Cardiac muscle cell (in vitro differentiated cells and primary cell): ENCODE results near the gene JADE2. TPM values are rescaled to one million over a fixed set of nuclear protein-coding genes. Genes with fewer than 3 reads are reported as not detected.

Experiments
- DNase-seq, 2 donors: peaks; one replicate each; pipeline versions ENCODE4 v3.0.0 to v3.0.0-alpha.2; 2010 to 2017; ENCODE audit warnings: low read depth in 1 of 2, low spot score in 1 of 2
- H3K27ac ChIP-seq: fragments of 200-600 bp; sonication (generic); 2 replicates; pipeline ENCODE4 v1.5.1; 2016
- H3K27me3 ChIP-seq: fragments of 200-600 bp; sonication (generic); 2 replicates; pipeline ENCODE4 v1.6.0; 2016; ENCODE audit warnings: control low read depth
- H3K36me3 ChIP-seq: fragments of 200-600 bp; sonication (generic); 2 replicates; pipeline ENCODE4 v1.5.1; 2016; ENCODE audit warnings: control low read depth
- H3K4me1 ChIP-seq: fragments of 200-600 bp; sonication (generic); 2 replicates; pipeline ENCODE4 v1.8.1; 2017; ENCODE audit warnings: low read depth, mild to moderate bottlenecking, mixed run types
- H3K4me3 ChIP-seq: fragments of 200-600 bp; sonication (generic); 2 replicates; pipeline ENCODE4 v1.5.1; 2016; ENCODE audit warnings: mild to moderate bottlenecking
- H3K9me3 ChIP-seq: fragments of 200-600 bp; sonication (generic); 2 replicates; pipeline ENCODE4 v1.5.1; 2017; ENCODE audit warnings: low read depth, mild to moderate bottlenecking, control low read depth
- polyA plus RNA-seq: library from polyadenylated mRNA; unstranded; fragments of >200 nt; fragmentation: Nextera tagmentation; extraction: Ambion mirVana; gene quantifications from 2 replicates; pipeline ENCODE4 v1.2.1, GENCODE V29; 2016
- total RNA-seq: library from RNA; depleted of rRNA; stranded (reverse); fragments of >200 nt; gene quantifications from 2 replicates; pipeline ENCODE4 v1.2.3, GENCODE V29; 2016
- TF ChIP-seq, protein P1 (sequence below): IDR thresholded peaks from 2 replicates; pipeline ENCODE4 v1.5.1; 2012; ENCODE audit warnings: low read depth, mild to moderate bottlenecking, low read length

Gene JADE2
- total and polyA plus RNA-seq, 2 experiments from 2014 or later, result 2.8 to 17.8 TPM

DNA sequence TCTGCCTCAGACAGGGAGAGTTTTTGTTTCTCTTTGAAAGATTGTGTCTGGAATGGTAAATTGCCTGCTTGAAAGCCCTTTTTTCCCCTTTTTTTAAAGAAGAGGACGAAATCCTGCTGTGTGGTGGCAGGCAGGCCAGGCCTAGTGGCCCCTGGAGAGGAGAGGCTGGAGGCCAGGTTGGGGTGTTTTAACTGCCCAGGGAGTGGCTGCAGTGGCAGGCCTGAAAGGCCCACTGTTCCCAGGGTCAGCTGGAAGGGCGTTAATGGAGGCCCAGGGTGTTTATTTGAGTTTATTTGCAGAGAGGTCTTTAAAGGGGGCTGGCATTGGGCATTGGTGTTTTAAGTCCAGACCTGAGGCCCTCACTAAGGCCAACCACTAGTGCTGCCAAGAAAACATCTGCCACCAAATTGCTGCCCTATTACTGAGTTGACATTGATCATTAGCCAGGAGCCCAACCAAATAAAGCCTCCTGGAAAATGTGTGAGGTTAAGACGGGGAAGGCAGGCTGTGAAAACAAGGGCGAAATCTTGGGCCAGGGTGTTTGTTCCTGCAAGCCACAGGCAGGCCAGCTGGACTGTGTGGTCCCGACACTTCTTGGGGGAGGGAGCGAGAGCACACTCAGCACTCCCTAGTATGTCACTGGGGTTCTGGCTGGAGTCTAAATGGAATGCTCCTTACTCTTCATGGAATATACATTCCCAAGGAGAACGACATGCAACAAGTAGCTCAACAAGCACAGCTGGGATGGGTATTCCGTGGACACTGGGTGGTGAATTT is 5.0 kb downstream of the JADE2 start:
- Histone ChIP-seq H3K4me3 (no peak overlapping the region), H3K36me3 (no peaks in the 10 kb centered on the region), H3K4me1 (no peaks in the 10 kb centered on the region), H3K27ac (no peak overlapping the region), H3K9me3 (no peaks in the 10 kb centered on the region), H3K27me3 (no peaks in the 10 kb centered on the region)
- TF ChIP-seq, protein P1, sequence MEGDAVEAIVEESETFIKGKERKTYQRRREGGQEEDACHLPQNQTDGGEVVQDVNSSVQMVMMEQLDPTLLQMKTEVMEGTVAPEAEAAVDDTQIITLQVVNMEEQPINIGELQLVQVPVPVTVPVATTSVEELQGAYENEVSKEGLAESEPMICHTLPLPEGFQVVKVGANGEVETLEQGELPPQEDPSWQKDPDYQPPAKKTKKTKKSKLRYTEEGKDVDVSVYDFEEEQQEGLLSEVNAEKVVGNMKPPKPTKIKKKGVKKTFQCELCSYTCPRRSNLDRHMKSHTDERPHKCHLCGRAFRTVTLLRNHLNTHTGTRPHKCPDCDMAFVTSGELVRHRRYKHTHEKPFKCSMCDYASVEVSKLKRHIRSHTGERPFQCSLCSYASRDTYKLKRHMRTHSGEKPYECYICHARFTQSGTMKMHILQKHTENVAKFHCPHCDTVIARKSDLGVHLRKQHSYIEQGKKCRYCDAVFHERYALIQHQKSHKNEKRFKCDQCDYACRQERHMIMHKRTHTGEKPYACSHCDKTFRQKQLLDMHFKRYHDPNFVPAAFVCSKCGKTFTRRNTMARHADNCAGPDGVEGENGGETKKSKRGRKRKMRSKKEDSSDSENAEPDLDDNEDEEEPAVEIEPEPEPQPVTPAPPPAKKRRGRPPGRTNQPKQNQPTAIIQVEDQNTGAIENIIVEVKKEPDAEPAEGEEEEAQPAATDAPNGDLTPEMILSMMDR, result no peak
- DNase-seq, result peak in 1 of 2 donors; percentile 57

DNA sequence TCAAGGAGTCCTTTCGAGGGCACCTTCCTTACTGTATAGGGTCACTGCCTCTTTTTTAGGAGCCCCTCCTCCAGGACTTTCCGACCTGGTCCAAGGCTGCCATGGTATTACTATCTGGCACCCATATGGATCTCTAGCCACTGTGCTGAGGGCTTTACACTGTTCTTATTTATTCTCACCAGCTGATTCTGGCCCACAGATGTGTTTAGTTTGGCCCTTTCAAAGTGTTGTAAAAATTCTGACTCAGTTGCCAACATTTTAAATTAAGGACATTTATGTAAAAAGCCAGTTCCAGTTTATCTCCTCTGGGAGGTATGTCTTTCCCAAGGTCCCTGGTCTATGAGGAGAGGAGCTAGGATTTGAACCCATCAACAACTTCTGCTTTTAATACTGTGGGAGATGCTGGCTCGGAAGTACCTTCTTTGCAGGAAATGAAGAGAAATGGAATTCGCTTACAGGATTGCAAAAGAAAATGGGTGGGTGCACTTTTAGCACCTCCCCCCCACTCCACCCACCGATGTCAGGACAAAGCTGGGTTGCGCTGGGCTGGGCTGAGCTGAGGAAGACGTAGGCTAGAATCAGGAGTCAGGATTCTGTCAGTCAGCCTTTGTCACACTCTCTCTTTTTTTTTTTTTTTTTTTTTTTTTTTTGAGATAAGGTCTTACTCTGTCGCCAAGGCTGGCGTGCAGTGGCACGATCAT is 7.8 kb downstream of the JADE2 start:
- Histone ChIP-seq H3K9me3 (no peaks in the 10 kb centered on the region), H3K36me3 (no peaks in the 10 kb centered on the region), H3K27me3 (no peaks in the 10 kb centered on the region), H3K4me1 (no peaks in the 10 kb centered on the region), H3K27ac (no peak overlapping the region), H3K4me3 (no peak overlapping the region)
- TF ChIP-seq, protein P1, result no peak
- DNase-seq, result peak in 1 of 2 donors; percentile 75

DNA sequence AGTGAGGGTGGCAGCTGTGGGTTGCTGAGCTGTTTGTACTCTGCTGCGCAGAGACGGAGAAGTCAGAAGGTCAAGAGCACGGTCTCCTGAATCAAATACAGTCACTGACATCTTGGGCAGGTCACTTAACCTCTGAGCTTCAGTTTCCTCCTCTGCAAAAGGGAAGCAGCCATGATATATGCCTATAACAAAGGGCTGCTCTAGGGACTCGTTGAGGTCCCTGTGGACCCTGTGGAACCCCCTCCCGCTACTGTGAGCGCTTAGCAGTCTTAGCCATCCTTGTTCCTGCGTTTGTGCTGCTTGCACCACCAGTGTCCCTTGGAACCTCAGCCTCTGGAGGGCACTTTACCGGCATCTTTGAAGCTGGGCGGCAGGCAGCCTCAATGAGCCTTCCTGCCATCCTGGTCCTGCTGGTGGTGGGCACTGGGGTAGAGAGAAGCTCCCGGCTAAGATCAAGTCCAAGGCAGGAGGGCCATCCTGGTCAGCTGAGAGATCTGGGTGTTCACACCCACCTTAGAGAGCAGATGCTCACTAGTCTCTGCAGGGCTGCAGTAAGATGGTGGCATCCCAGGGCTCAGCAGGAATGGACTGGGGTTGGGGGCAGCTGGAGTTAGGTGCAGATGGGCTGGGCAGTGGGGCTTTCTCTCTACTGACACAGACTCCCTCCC is 8.7 kb downstream of the JADE2 start:
- Histone ChIP-seq H3K9me3 (no peaks in the 10 kb centered on the region), H3K27ac (no peak overlapping the region), H3K4me3 (no peak overlapping the region), H3K27me3 (no peaks in the 10 kb centered on the region), H3K36me3 (no peaks in the 10 kb centered on the region), H3K4me1 (no peaks in the 10 kb centered on the region)
- TF ChIP-seq, protein P1, result no peak
- no peak for DNase-seq

DNA sequence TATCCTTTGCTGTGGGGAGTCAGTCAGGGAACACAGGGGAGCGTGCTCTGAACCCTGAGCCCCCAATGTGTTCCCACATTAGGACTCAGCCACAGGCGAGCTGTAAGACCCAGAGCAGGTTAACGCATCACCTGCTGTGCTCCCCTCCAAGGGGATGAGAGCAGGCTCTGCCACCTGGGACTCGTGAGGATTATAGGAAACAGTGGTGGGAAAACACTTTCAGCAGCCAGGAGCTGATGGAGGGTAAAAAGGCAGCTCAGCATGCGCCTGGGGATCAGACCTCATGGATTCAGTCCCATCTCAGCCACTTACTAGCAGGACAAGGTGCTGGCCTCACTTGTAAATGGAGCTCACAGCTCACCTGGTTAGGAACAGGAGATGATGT is 9.2 kb downstream of the JADE2 start:
- H3K4me3 ChIP-seq, result no peak overlapping the region
- TF ChIP-seq, protein P1, result no peak
- H3K27ac ChIP-seq, result no peak overlapping the region
- no peaks in the 10 kb centered on the region for H3K36me3 ChIP-seq
- H3K9me3 ChIP-seq, result no peaks in the 10 kb centered on the region
- DNase-seq, result no peak
- H3K27me3 ChIP-seq, result no peaks in the 10 kb centered on the region
- H3K4me1 ChIP-seq, result no peaks in the 10 kb centered on the region

DNA sequence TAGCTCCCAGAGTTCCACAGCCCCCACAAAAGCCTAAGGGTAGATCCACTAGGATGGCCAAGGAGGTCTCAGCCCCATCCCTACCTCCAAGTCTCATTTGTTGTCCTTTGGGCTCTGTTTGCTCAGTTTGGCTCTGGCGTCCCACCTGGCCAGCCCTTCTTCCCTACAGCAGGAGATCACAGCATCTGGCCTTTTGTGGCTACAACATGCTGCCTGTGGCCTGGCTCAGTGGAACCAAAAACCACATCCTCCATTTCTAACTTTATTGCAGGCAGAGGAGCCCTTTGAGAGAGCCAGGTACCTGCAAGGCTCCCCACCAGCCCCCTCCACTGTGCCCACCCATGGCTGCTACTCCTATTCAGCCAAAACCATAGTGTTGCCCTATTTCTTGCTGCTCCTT is 11.4 kb downstream of the JADE2 start:
- TF ChIP-seq, protein P1, result no peak
- H3K27me3 ChIP-seq, result no peaks in the 10 kb centered on the region
- no peaks in the 10 kb centered on the region for H3K4me1 ChIP-seq

More for the DNA sequence above, 11.4 kb downstream of the JADE2 start:
- H3K36me3 ChIP-seq, result no peaks in the 10 kb centered on the region
- H3K27ac ChIP-seq, result no peak overlapping the region
- H3K4me3 ChIP-seq, result no peak overlapping the region
- no peak for DNase-seq
- H3K9me3 ChIP-seq, result no peaks in the 10 kb centered on the region
